NOMO-1 treated with DMSO at 0.1 percent for 48 hours (cell line): ENCODE measurements around the gene ENTPD2.

Experiments
- DNase-seq: peaks from one replicate; lab custom pipeline; 2025; ENCODE audit not compliant: unreplicated experiment; lab: John Stamatoyannopoulos, UW

Gene ENTPD2

DNA sequence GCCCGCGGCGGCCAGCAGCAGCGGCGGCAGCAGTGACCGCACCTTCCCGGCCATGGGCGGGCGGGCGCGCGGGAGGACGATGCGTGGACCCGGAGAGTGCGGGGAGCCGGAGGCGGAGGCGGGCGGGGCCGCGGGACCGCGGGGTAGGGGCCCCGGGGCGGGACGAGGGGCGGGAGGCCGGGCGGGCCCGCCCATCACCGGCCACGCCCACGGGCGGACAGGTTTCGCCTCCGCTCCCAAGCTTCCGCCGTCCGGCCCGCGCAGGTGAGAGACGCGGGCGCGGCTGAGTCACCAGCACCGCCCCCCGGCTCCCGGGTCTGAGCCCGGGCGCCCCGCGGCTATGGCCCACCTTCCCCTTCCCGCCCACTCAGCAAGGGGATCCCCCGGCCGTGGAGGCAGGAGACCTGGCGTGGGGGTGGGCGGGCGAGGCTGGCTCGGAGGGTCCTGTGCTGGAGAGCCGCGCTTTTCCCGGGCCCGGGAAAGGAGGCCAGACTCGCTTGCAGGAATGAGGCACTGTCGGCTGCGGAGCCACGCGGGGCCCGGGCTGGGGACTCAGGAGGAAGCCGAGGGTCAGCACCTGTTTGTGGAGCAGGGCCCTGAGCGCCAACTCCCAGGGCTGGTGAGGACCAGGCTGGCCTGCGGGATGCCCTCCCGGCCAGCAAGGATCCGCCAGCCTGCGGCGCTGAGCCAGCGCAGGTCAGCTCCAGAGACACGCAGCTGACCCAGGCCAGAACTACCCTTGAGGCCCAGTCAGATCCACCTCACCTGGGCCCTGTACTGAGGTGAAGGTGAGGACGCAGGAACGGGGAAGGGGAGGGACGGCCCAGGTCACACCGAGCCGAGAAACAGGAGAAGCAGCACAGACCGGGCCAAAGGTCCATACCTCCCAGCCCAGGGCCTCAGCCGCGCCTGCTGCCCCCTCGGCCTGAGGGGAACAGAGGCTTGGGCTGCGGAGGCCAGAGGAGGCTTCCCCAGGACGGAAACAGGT, at the start of gene ENTPD2:
TSS of gene ENTPD2 (minus strand) at position 118 of the 988 bp plus-strand sequence. CDS start at position 54, 64 bp downstream.
- no peak for DNase-seq

DNA sequence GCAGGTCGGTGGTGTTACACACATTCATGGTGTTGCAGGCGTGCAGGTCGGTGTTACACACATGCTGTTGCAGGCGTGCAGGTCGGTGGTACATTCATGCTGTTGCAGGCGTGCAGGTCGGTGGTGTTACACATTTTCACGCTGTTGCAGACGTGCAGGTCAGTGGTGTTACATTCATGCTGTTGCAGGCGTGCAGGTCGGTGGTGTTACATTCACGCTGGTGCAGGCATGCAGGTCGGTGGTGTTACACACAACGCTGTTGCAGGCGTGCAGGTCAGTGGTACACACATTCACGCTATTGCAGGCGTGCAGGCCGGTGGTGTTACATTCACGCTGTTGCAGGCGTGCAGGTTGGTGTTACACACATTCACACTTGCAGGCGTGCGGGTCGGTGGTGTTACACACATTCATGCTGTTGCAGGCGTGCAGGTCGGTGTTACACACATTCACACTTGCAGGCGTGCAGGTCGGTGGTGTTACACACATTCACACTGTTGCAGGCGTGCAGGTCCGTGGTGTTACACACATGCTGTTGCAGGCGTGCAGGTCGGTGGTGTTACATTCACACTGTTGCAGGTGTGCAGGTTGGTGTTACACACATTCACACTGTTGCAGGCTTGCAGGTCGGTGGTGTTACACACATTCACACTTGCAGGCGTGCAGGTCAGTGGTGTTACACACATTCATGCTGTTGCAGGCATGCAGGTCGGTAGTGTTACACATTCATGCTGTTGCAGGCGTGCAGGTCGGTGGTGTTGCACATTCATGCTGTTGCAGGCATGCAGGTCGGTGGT, 49.5 kb upstream of the ENTPD2 start:
- DNase-seq, result no peak

- DNase-seq, result no peak
Observed at GRCh38 chr9:137099231-137099630, 45.4 kb upstream of the ENTPD2 start.

- DNase-seq, result no peak
Observed at GRCh38 chr9:137097761-137098462, 44.1 kb upstream of the ENTPD2 start.

DNA sequence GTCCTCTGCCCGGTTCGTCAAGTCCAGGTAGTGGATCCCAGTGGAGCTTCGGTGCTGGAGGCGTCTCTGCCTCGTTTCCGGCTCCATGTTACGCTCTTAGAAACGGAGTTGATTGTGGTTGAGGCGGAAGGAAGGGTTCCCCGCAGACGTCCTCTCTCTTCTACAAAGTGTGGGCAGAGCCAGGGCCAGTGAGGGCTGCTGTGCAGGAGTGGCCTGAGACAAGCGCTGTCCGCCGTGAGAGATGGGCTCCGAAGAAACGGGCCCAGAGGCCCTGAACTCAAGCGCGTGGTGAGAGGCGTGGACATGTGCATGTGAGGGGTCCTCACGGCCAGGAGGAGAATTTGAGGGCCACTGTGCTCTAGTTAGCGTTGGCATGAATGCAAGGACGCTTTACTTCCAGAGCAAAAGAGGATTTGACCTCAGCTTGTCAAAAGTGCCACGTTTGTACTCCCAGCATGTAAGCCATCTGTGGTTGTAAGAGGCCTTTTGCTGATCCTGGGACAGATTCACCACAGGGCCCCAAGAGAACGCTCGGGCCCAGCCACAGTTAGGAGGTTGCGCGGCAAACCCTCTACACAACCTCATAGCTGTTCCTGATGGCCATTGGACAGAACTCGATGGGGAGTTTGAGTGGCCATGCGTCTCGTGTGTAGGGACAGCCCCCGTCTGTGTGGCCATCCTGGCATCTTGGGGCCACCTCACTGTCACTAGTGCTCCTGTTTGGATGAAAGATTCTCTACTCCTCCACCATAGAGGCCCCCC, 43.1 kb upstream of the ENTPD2 start:
- DNase-seq, result no peak

GRCh38 chr9:137095664-137096517, 42.0 kb upstream of the ENTPD2 start:
- no peak for DNase-seq

- no peak for DNase-seq
Observed at GRCh38 chr9:137089232-137089947, 35.5 kb upstream of the ENTPD2 start.

DNA sequence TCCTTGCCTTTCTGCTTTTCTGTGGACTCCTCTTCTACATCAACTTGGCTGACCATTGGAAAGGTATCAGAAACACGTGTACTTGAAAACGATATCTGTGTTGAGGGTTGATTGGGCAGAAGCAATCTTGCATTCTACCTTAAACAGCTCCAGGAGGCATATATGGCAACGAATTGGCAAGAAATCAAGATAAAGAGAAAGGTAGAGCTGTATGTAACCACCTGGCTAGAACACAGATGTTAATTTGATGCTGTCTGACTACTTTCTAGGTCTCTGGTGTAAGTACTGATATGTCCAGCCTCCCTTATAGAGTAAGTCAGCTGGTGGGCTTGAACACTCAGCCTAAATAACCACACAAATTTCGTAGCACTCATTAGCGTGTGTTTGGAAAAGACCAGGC, 34.3 kb upstream of the ENTPD2 start:
- no peak for DNase-seq

DNA sequence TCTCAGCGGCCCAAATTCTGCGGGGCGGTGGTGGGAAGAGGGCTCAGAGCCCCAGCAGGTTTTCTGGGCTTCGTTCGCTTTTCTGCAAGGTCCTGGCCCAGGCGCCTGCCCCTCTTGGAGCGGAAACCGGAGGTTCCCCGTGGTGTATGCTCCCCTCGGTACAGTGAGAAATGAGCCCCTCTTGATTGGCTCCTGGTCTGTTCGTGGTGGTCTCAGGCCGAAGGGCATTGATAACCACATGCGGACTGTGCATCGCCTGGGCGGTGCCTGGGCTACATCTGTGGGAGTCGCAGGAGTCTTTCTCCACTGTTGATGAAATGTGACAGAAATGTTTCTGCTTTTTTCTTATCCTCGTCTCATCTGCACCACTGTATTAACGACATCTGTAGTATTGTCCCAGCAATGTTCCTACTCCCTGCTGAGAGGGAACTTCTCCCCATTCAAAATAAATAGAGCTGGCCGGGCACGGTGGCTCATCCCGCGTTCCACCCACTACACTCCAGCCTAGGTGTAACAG, 33.6 kb upstream of the ENTPD2 start:
- no peak for DNase-seq

DNA sequence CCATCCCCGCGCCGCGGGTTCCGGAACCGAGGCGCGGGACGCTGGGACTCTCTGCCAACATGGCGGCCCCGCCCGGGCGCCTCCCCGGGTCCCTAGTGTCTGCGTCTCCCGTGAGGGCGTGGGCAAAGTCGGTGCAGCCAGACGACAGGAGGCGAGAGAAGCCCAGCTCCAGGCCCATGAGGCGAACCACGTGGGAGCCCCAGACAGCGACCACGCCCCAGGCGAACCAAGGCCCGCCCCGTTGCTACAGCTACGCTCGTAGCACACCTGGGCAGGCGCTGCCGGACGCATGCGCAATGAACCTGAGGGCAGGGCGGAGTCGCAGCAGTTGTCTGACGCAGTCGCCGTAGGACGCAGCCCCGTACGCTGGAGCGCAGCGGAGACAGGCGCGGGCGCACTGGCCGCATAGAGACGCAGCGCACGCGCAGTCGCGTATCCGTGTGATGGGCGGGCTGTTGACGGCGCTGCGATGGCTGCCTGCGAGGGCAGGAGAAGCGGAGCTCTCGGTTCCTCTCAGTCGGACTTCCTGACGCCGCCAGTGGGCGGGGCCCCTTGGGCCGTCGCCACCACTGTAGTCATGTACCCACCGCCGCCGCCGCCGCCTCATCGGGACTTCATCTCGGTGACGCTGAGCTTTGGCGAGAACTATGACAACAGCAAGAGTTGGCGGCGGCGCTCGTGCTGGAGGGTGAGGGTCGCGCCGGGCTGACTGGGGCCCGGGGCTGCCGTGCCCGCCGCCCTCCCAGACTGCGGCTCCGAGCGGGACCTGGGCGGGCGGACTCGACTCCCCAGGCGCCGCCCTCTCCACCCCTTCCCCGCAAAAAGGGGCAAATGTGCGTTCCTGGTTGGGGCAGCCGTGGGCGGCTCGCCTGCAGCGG, 32.9 kb upstream of the ENTPD2 start, which contains the start of gene MAN1B1:
TSS of gene MAN1B1 (plus strand) at position 455 of the 878 bp plus-strand sequence. CDS start at position 470, 15 bp downstream.
- DNase-seq, result peak; percentile 100

GRCh38 chr9:137085920-137086530, 32.2 kb upstream of the ENTPD2 start:
- no peak for DNase-seq

GRCh38 chr9:137084526-137084925, 30.7 kb upstream of the ENTPD2 start:
- DNase-seq, result no peak

GRCh38 chr9:137083394-137084004, 29.6 kb upstream of the ENTPD2 start:
- DNase-seq, result no peak

DNA sequence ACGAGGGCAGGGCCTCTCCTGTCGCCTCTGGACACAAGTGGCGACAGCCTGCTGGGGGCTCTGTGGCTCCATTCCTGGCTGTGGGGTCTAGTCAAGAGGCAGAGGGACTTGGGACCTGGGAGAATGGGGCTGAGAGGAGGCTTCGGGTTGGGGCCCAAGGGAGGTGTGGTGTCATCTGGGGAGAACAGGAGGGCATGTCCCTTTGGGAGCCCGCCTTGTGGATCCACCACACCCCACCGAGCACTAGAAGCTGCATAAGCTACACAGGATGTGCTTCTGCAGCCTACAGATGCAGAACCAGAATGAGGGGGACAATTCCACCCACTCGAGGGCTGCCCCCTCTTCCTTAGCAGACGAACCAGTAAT, 29.0 kb upstream of the ENTPD2 start:
- no peak for DNase-seq

GRCh38 chr9:137082222-137082924, 28.5 kb upstream of the ENTPD2 start:
- no peak for DNase-seq
